Smooth muscle cell (in vitro differentiated cells): Measurements from ENCODE around the gene PRKAB2. TPM values are rescaled to one million over a fixed set of nuclear protein-coding genes. Genes with fewer than 3 reads are reported as not detected.

Source experiments
- DNase-seq: peaks from one replicate; lab custom pipeline; 2025; ENCODE audit not compliant: unreplicated experiment; lab: John Stamatoyannopoulos, UW
- H2AFZ ChIP-seq: fragments of 200-600 bp; sonication (generic); 2 replicates; pipeline ENCODE4 v1.6.0; 2016; ENCODE audit warnings: antibody characterized with exemption, low read depth, mild to moderate bottlenecking
- H3F3A ChIP-seq: fragments of 200-600 bp; sonication (generic); 2 replicates; pipeline ENCODE4 v1.6.0; 2017; ENCODE audit warnings: antibody characterized with exemption, low read depth
- H3K27ac ChIP-seq: fragments of 200-600 bp; sonication (generic); 2 replicates; pipeline ENCODE4 v1.5.1; 2016; ENCODE audit warnings: low read depth, mild to moderate bottlenecking
- H3K27me3 ChIP-seq: fragments of 200-600 bp; sonication (generic); 2 replicates; pipeline ENCODE4 v1.6.1; 2016; ENCODE audit warnings: low read depth, mild to moderate bottlenecking
- H3K36me3 ChIP-seq: fragments of 200-600 bp; sonication (generic); 2 replicates; pipeline ENCODE4 v1.5.1; 2016; ENCODE audit warnings: low read depth
- H3K4me1 ChIP-seq: fragments of 200-600 bp; sonication (generic); 2 replicates; pipeline ENCODE4 v1.5.1; 2016; ENCODE audit warnings: low read depth
- H3K4me2 ChIP-seq: fragments of 200-600 bp; sonication (generic); 2 replicates; pipeline ENCODE4 v1.6.0; 2016; ENCODE audit warnings: mild to moderate bottlenecking
- H3K4me3 ChIP-seq: fragments of 200-600 bp; sonication (generic); 2 replicates; pipeline ENCODE4 v1.5.1; 2016; ENCODE audit warnings: mild to moderate bottlenecking
- H3K79me2 ChIP-seq: fragments of 200-600 bp; sonication (generic); 2 replicates; pipeline ENCODE4 v1.6.0; 2016; ENCODE audit warnings: low read depth, mild to moderate bottlenecking
- H3K9ac ChIP-seq: fragments of 200-600 bp; sonication (generic); 2 replicates; pipeline ENCODE4 v1.6.0; 2016; ENCODE audit warnings: low read depth
- H3K9me3 ChIP-seq: fragments of 200-600 bp; sonication (generic); replicated peaks from 2 replicates; pipeline ENCODE4 v1.5.1; 2016; ENCODE audit warnings: low read depth
- H4K20me1 ChIP-seq: fragments of 200-600 bp; sonication (generic); 2 replicates; pipeline ENCODE4 v1.6.0; 2016; ENCODE audit warnings: low read depth
- CTCF ChIP-seq: fragments of 200-600 bp; sonication (generic); IDR thresholded peaks from 2 replicates; pipeline ENCODE4 v1.5.1; 2017; ENCODE audit warnings: borderline replicate concordance, mild to moderate bottlenecking, antibody characterized with exemption; ENCODE audit not compliant: insufficient read depth, poor library complexity, severe bottlenecking
- WGBS: methylation state at CpG from one replicate; pipeline ENCODE4 v1.1.7; 2016; ENCODE audit warnings: low lambda C conversion rate; 5-methylcytosine and 5-hydroxymethylcytosine counted together
- polyA plus RNA-seq: library from polyadenylated mRNA; unstranded; fragments of >200 nt; fragmentation: Nextera tagmentation; extraction: Ambion mirVana; gene quantifications from 2 replicates; pipeline ENCODE4 v1.2.1, GENCODE V29; 2016
- total RNA-seq: library from RNA; depleted of rRNA; stranded (reverse); fragments of >200 nt; gene quantifications from 2 replicates; pipeline ENCODE4 v1.2.3, GENCODE V29; 2014

The PRKAB2 gene
- total and polyA plus RNA-seq, 2 experiments from 2014 or later = 22.9 to 50.8 TPM

GRCh38 chr1:147216124-147216523 is 43.9 kb upstream of the PRKAB2 start:
- no peaks in the 10 kb centered on the region for H3F3A ChIP-seq
- no peak overlapping the region for H3K4me2 ChIP-seq
- no peak overlapping the region for H3K27ac ChIP-seq
- no peaks in the 10 kb centered on the region for H3K9me3 ChIP-seq
- H3K4me1 ChIP-seq = peaks cover 8% of the 10 kb centered on the region
- H3K27me3 ChIP-seq = no peaks in the 10 kb centered on the region
- DNase-seq = no peak
- H3K9ac ChIP-seq = no peak overlapping the region
- no peaks in the 10 kb centered on the region for H3K79me2 ChIP-seq
- H2AFZ ChIP-seq = no peak overlapping the region
- no peaks in the 10 kb centered on the region for H3K36me3 ChIP-seq
- 94% methylated on average over 3 of the region's 3 CpGs for WGBS
- TF ChIP-seq CTCF = no peak
- H4K20me1 ChIP-seq = no peaks in the 10 kb centered on the region
- H3K4me3 ChIP-seq = no peak overlapping the region

GRCh38 chr1:147215540-147215916 is 43.3 kb upstream of the PRKAB2 start:
- H4K20me1 ChIP-seq = no peaks in the 10 kb centered on the region
- DNase-seq = no peak
- H3K9me3 ChIP-seq = no peaks in the 10 kb centered on the region
- no peaks in the 10 kb centered on the region for H3K27me3 ChIP-seq
- H3K79me2 ChIP-seq = no peaks in the 10 kb centered on the region
- H2AFZ ChIP-seq = no peak overlapping the region
- no peak for TF ChIP-seq CTCF
- H3K4me3 ChIP-seq = no peak overlapping the region
- peaks cover 8% of the 10 kb centered on the region for H3K4me1 ChIP-seq
- H3K9ac ChIP-seq = no peak overlapping the region
- no peaks in the 10 kb centered on the region for H3F3A ChIP-seq
- H3K27ac ChIP-seq = no peak overlapping the region
- H3K4me2 ChIP-seq = no peak overlapping the region
- WGBS = 76% methylated on average over 2 of the region's 2 CpGs
- no peaks in the 10 kb centered on the region for H3K36me3 ChIP-seq

GRCh38 chr1:147214842-147215539 is 42.7 kb upstream of the PRKAB2 start:
- peaks cover 8% of the 10 kb centered on the region for H3K4me1 ChIP-seq
- H3K36me3 ChIP-seq = no peaks in the 10 kb centered on the region
- DNase-seq = no peak
- no peak for TF ChIP-seq CTCF
- no peak overlapping the region for H2AFZ ChIP-seq
- H3K9ac ChIP-seq = no peak overlapping the region
- no peaks in the 10 kb centered on the region for H3K9me3 ChIP-seq
- no peaks in the 10 kb centered on the region for H3K79me2 ChIP-seq
- no peak overlapping the region for H3K4me2 ChIP-seq
- H4K20me1 ChIP-seq = no peaks in the 10 kb centered on the region
- no peak overlapping the region for H3K4me3 ChIP-seq
- no peak overlapping the region for H3K27ac ChIP-seq
- no peaks in the 10 kb centered on the region for H3F3A ChIP-seq
- no peaks in the 10 kb centered on the region for H3K27me3 ChIP-seq

GRCh38 chr1:147214325-147214724 is 42.1 kb upstream of the PRKAB2 start:
- no peaks in the 10 kb centered on the region for H3F3A ChIP-seq
- no peak overlapping the region for H3K9ac ChIP-seq
- no peaks in the 10 kb centered on the region for H3K79me2 ChIP-seq
- no peak overlapping the region for H2AFZ ChIP-seq
- H3K4me1 ChIP-seq = peaks cover 8% of the 10 kb centered on the region
- TF ChIP-seq CTCF = no peak
- DNase-seq = no peak
- H3K4me2 ChIP-seq = no peak overlapping the region
- no peak overlapping the region for H3K4me3 ChIP-seq
- no peaks in the 10 kb centered on the region for H3K9me3 ChIP-seq
- no peaks in the 10 kb centered on the region for H4K20me1 ChIP-seq
- no peak overlapping the region for H3K27ac ChIP-seq
- no peaks in the 10 kb centered on the region for H3K27me3 ChIP-seq
- H3K36me3 ChIP-seq = no peaks in the 10 kb centered on the region
- WGBS = 77% methylated on average over 7 of the region's 7 CpGs
